Measurements from ENCODE around the gene LRP1B.

Gene LRP1B

GRCh38 chr2:140786585-140786984, 1344.2 kb downstream of the LRP1B start:
- Histone ChIP-seq H3K27me3 (ENCODE audit: control insufficient read depth in 1 of 2, insufficient read depth in 2 of 2, low read length in 2 of 2) (no peaks in the 10 kb centered on the region), H3K4me1 (ENCODE audit: control insufficient read depth in 1 of 2, insufficient read depth in 2 of 2, low read length in 2 of 2) (no peaks in the 10 kb centered on the region), H3K36me3 (ENCODE audit: control insufficient read depth in 1 of 2, insufficient read depth in 2 of 2, low read length in 2 of 2) (no peaks in the 10 kb centered on the region), H3K27ac (ENCODE audit: low read depth, low read length) (no peak overlapping the region), H3K9ac (ENCODE audit: low read depth in 1 of 2, low read length in 2 of 2) (no peak overlapping the region), H3K9me3 (ENCODE audit: control insufficient read depth in 1 of 2, low read length in 2 of 2) (no peaks in the 10 kb centered on the region), H3K4me3 (ENCODE audit: low read depth in 1 of 2, low read length in 2 of 2) (no peak overlapping the region)

- H3K4me3 ChIP-seq (ENCODE audit: low read depth in 1 of 2, low read length in 2 of 2) = no peak overlapping the region
- H3K9ac ChIP-seq (ENCODE audit: low read depth in 1 of 2, low read length in 2 of 2) = no peak overlapping the region
- H3K27ac ChIP-seq (ENCODE audit: low read depth, low read length) = no peak overlapping the region
- H3K36me3 ChIP-seq (ENCODE audit: control insufficient read depth in 1 of 2, insufficient read depth in 2 of 2, low read length in 2 of 2) = no peaks in the 10 kb centered on the region
- no peaks in the 10 kb centered on the region for H3K9me3 ChIP-seq (ENCODE audit: control insufficient read depth in 1 of 2, low read length in 2 of 2)
- H3K27me3 ChIP-seq (ENCODE audit: control insufficient read depth in 1 of 2, insufficient read depth in 2 of 2, low read length in 2 of 2) = no peaks in the 10 kb centered on the region
- no peaks in the 10 kb centered on the region for H3K4me1 ChIP-seq (ENCODE audit: control insufficient read depth in 1 of 2, insufficient read depth in 2 of 2, low read length in 2 of 2)
Measured at GRCh38 chr2:140775411-140775810, 1355.4 kb downstream of the LRP1B start.

- Histone ChIP-seq H3K4me3 (ENCODE audit: low read depth in 1 of 2, low read length in 2 of 2) (no peak overlapping the region), H3K36me3 (ENCODE audit: control insufficient read depth in 1 of 2, insufficient read depth in 2 of 2, low read length in 2 of 2) (no peaks in the 10 kb centered on the region), H3K27ac (ENCODE audit: low read depth, low read length) (no peak overlapping the region)
Measured at GRCh38 chr2:140770645-140771044, 1360.2 kb downstream of the LRP1B start.

GRCh38 chr2:140761807-140762206, 1369.0 kb downstream of the LRP1B start:
- H3K36me3 ChIP-seq (ENCODE audit: control insufficient read depth in 1 of 2, insufficient read depth in 2 of 2, low read length in 2 of 2) = no peaks in the 10 kb centered on the region
- H3K27ac ChIP-seq (ENCODE audit: low read depth, low read length) = no peak overlapping the region
- H3K9me3 ChIP-seq (ENCODE audit: control insufficient read depth in 1 of 2, low read length in 2 of 2) = peaks cover 0 to 3% of the 10 kb centered on the region in 2 donors
- no peak overlapping the region for H3K4me3 ChIP-seq (ENCODE audit: low read depth in 1 of 2, low read length in 2 of 2)
- H3K4me1 ChIP-seq (ENCODE audit: control insufficient read depth in 1 of 2, insufficient read depth in 2 of 2, low read length in 2 of 2) = no peaks in the 10 kb centered on the region
- no peak overlapping the region for H3K9ac ChIP-seq (ENCODE audit: low read depth in 1 of 2, low read length in 2 of 2)
- no peaks in the 10 kb centered on the region for H3K27me3 ChIP-seq (ENCODE audit: control insufficient read depth in 1 of 2, insufficient read depth in 2 of 2, low read length in 2 of 2)

More at GRCh38 chr2:140770645-140771044, 1360.2 kb downstream of the LRP1B start:
- no peaks in the 10 kb centered on the region for H3K4me1 ChIP-seq (ENCODE audit: control insufficient read depth in 1 of 2, insufficient read depth in 2 of 2, low read length in 2 of 2)
- no peaks in the 10 kb centered on the region for H3K9me3 ChIP-seq (ENCODE audit: control insufficient read depth in 1 of 2, low read length in 2 of 2)
- no peaks in the 10 kb centered on the region for H3K27me3 ChIP-seq (ENCODE audit: control insufficient read depth in 1 of 2, insufficient read depth in 2 of 2, low read length in 2 of 2)
- no peak overlapping the region for H3K9ac ChIP-seq (ENCODE audit: low read depth in 1 of 2, low read length in 2 of 2)

GRCh38 chr2:140759426-140760156, 1371.2 kb downstream of the LRP1B start:
- Histone ChIP-seq H3K9ac (ENCODE audit: low read depth in 1 of 2, low read length in 2 of 2) (no peak overlapping the region), H3K27me3 (ENCODE audit: control insufficient read depth in 1 of 2, insufficient read depth in 2 of 2, low read length in 2 of 2) (no peaks in the 10 kb centered on the region), H3K9me3 (ENCODE audit: control insufficient read depth in 1 of 2, low read length in 2 of 2) (peaks cover 0 to 3% of the 10 kb centered on the region in 2 donors), H3K36me3 (ENCODE audit: control insufficient read depth in 1 of 2, insufficient read depth in 2 of 2, low read length in 2 of 2) (no peaks in the 10 kb centered on the region), H3K4me1 (ENCODE audit: control insufficient read depth in 1 of 2, insufficient read depth in 2 of 2, low read length in 2 of 2) (no peaks in the 10 kb centered on the region), H3K4me3 (ENCODE audit: low read depth in 1 of 2, low read length in 2 of 2) (no peak overlapping the region), H3K27ac (ENCODE audit: low read depth, low read length) (no peak overlapping the region)

- no peak overlapping the region for H3K27ac ChIP-seq (ENCODE audit: low read depth, low read length)
- no peak overlapping the region for H3K9ac ChIP-seq (ENCODE audit: low read depth in 1 of 2, low read length in 2 of 2)
- H3K9me3 ChIP-seq (ENCODE audit: control insufficient read depth in 1 of 2, low read length in 2 of 2) = no peaks in the 10 kb centered on the region
- no peak overlapping the region for H3K4me3 ChIP-seq (ENCODE audit: low read depth in 1 of 2, low read length in 2 of 2)
- H3K27me3 ChIP-seq (ENCODE audit: control insufficient read depth in 1 of 2, insufficient read depth in 2 of 2, low read length in 2 of 2) = no peaks in the 10 kb centered on the region
- H3K36me3 ChIP-seq (ENCODE audit: control insufficient read depth in 1 of 2, insufficient read depth in 2 of 2, low read length in 2 of 2) = no peaks in the 10 kb centered on the region
- H3K4me1 ChIP-seq (ENCODE audit: control insufficient read depth in 1 of 2, insufficient read depth in 2 of 2, low read length in 2 of 2) = no peaks in the 10 kb centered on the region
Measured at GRCh38 chr2:140747665-140748064, 1383.2 kb downstream of the LRP1B start.

GRCh38 chr2:140747090-140747489, 1383.7 kb downstream of the LRP1B start:
- no peaks in the 10 kb centered on the region for H3K36me3 ChIP-seq (ENCODE audit: control insufficient read depth in 1 of 2, insufficient read depth in 2 of 2, low read length in 2 of 2)
- H3K4me1 ChIP-seq (ENCODE audit: control insufficient read depth in 1 of 2, insufficient read depth in 2 of 2, low read length in 2 of 2) = no peaks in the 10 kb centered on the region
- H3K27me3 ChIP-seq (ENCODE audit: control insufficient read depth in 1 of 2, insufficient read depth in 2 of 2, low read length in 2 of 2) = no peaks in the 10 kb centered on the region
- no peak overlapping the region for H3K9ac ChIP-seq (ENCODE audit: low read depth in 1 of 2, low read length in 2 of 2)
- H3K4me3 ChIP-seq (ENCODE audit: low read depth in 1 of 2, low read length in 2 of 2) = no peak overlapping the region
- H3K9me3 ChIP-seq (ENCODE audit: control insufficient read depth in 1 of 2, low read length in 2 of 2) = no peaks in the 10 kb centered on the region
- H3K27ac ChIP-seq (ENCODE audit: low read depth, low read length) = no peak overlapping the region

GRCh38 chr2:140744379-140744778, 1386.4 kb downstream of the LRP1B start:
- Histone ChIP-seq H3K9ac (ENCODE audit: low read depth in 1 of 2, low read length in 2 of 2) (no peak overlapping the region), H3K9me3 (ENCODE audit: control insufficient read depth in 1 of 2, low read length in 2 of 2) (no peaks in the 10 kb centered on the region), H3K4me1 (ENCODE audit: control insufficient read depth in 1 of 2, insufficient read depth in 2 of 2, low read length in 2 of 2) (no peaks in the 10 kb centered on the region), H3K4me3 (ENCODE audit: low read depth in 1 of 2, low read length in 2 of 2) (no peak overlapping the region), H3K27ac (ENCODE audit: low read depth, low read length) (no peak overlapping the region), H3K36me3 (ENCODE audit: control insufficient read depth in 1 of 2, insufficient read depth in 2 of 2, low read length in 2 of 2) (no peaks in the 10 kb centered on the region), H3K27me3 (ENCODE audit: control insufficient read depth in 1 of 2, insufficient read depth in 2 of 2, low read length in 2 of 2) (no peaks in the 10 kb centered on the region)

GRCh38 chr2:140737006-140737405, 1393.8 kb downstream of the LRP1B start:
- Histone ChIP-seq H3K27ac (ENCODE audit: low read depth, low read length) (no peak overlapping the region), H3K4me1 (ENCODE audit: control insufficient read depth in 1 of 2, insufficient read depth in 2 of 2, low read length in 2 of 2) (no peaks in the 10 kb centered on the region), H3K4me3 (ENCODE audit: low read depth in 1 of 2, low read length in 2 of 2) (no peak overlapping the region), H3K9ac (ENCODE audit: low read depth in 1 of 2, low read length in 2 of 2) (no peak overlapping the region), H3K9me3 (ENCODE audit: control insufficient read depth in 1 of 2, low read length in 2 of 2) (no peaks in the 10 kb centered on the region), H3K36me3 (ENCODE audit: control insufficient read depth in 1 of 2, insufficient read depth in 2 of 2, low read length in 2 of 2) (no peaks in the 10 kb centered on the region), H3K27me3 (ENCODE audit: control insufficient read depth in 1 of 2, insufficient read depth in 2 of 2, low read length in 2 of 2) (no peaks in the 10 kb centered on the region)

GRCh38 chr2:140734992-140735391, 1395.8 kb downstream of the LRP1B start:
- Histone ChIP-seq H3K9ac (ENCODE audit: low read depth in 1 of 2, low read length in 2 of 2) (no peak overlapping the region), H3K27ac (ENCODE audit: low read depth, low read length) (no peak overlapping the region), H3K4me3 (ENCODE audit: low read depth in 1 of 2, low read length in 2 of 2) (no peak overlapping the region)

More at GRCh38 chr2:140734992-140735391, 1395.8 kb downstream of the LRP1B start:
- Histone ChIP-seq H3K9me3 (ENCODE audit: control insufficient read depth in 1 of 2, low read length in 2 of 2) (no peaks in the 10 kb centered on the region), H3K36me3 (ENCODE audit: control insufficient read depth in 1 of 2, insufficient read depth in 2 of 2, low read length in 2 of 2) (no peaks in the 10 kb centered on the region), H3K27me3 (ENCODE audit: control insufficient read depth in 1 of 2, insufficient read depth in 2 of 2, low read length in 2 of 2) (no peaks in the 10 kb centered on the region), H3K4me1 (ENCODE audit: control insufficient read depth in 1 of 2, insufficient read depth in 2 of 2, low read length in 2 of 2) (no peaks in the 10 kb centered on the region)

Measured in duodenal mucosa (tissue), 2 donors.